H1 (cell line): ENCODE measurements around the gene BPIFB4. TPM values are rescaled to one million over a fixed set of nuclear protein-coding genes. Genes with fewer than 3 reads are reported as not detected.

Experiments
- CTCF ChIA-PET: fragments of 300-600 bp; sonication (Branson Sonifier 250); formaldehyde crosslinking; loops from one replicate; lab custom pipeline; 2021; ENCODE audit not compliant: partially characterized antibody; lab: Charles Lee
- POLR2A ChIA-PET: fragments of 300-600 bp; sonication (Branson Sonifier 250); formaldehyde crosslinking; loops from one replicate; lab custom pipeline; 2021; ENCODE audit warnings: inconsistent platforms; ENCODE audit not compliant: partially characterized antibody; lab: Charles Lee
- DNase-seq, 2 experiments: peaks; one replicate each; pipeline versions ENCODE4 v3.0.0 to v3.0.0-alpha.2; 2010 to 2022; ENCODE audit warnings: low spot score in 2 of 2, low read depth in 1 of 2, mixed read lengths in 1 of 2
- FAIRE-seq: peaks from 2 replicates; lab custom pipeline; 2011; peaks lifted over from hg19 to GRCh38; lab: Jason Lieb, UNC
- H2AFZ ChIP-seq: 2 replicates; pipeline ENCODE4 v1.8.1; 2012; ENCODE audit warnings: low read length, inconsistent platforms
- H2AK5ac ChIP-seq: 2 replicates; pipeline ENCODE4 v1.6.1; 2013; ENCODE audit warnings: low read depth, low read length
- H2BK120ac ChIP-seq: replicated peaks from 2 replicates; pipeline ENCODE3; 2013; ENCODE audit warnings: low read depth, low read length, inconsistent platforms
- H2BK12ac ChIP-seq: 2 replicates; pipeline ENCODE4 v1.6.1; 2013; ENCODE audit warnings: low read depth, low read length
- H2BK15ac ChIP-seq: 2 replicates; pipeline ENCODE4 v1.6.1; 2013; ENCODE audit warnings: low read length
- H2BK20ac ChIP-seq: 2 replicates; pipeline ENCODE4 v1.6.1; 2013; ENCODE audit warnings: low read length
- H2BK5ac ChIP-seq: 2 replicates; pipeline ENCODE4 v1.6.1; 2013; ENCODE audit warnings: low read depth, low read length
- H3K14ac ChIP-seq: 2 replicates; pipeline ENCODE4 v1.6.1; 2013; ENCODE audit warnings: inconsistent platforms; ENCODE audit not compliant: insufficient read length
- H3K18ac ChIP-seq: 2 replicates; pipeline ENCODE4 v1.6.1; 2013; ENCODE audit warnings: low read length; ENCODE audit errors: extremely low read depth
- H3K23ac ChIP-seq: 2 replicates; pipeline ENCODE4 v1.6.1; 2013; ENCODE audit warnings: inconsistent platforms; ENCODE audit not compliant: insufficient read length
- H3K23me2 ChIP-seq: 2 replicates; pipeline ENCODE4 v1.6.1; 2013; ENCODE audit warnings: low read depth, low read length
- H3K27ac ChIP-seq: 2 replicates; pipeline ENCODE4 v1.6.1; 2011; ENCODE audit warnings: low read depth, low read length, inconsistent platforms
- H3K27me3 ChIP-seq, 4 experiments: replicated peaks in 1 of 4; 1 replicate in 1 of 4; 2 replicates in 3 of 4; pipeline versions ENCODE4 v1.6.1 to v1.8.1; 2011 to 2013; ENCODE audit warnings: low read length in 3 of 4, mild to moderate bottlenecking in 3 of 4, inconsistent platforms in 2 of 4, mixed read lengths in 2 of 4, moderate library complexity in 1 of 4; ENCODE audit not compliant: control insufficient read depth in 3 of 4, insufficient read depth in 3 of 4; ENCODE audit errors: extremely low read depth in 1 of 4
- H3K36me3 ChIP-seq, 4 experiments: 2 replicates each; pipeline versions ENCODE4 v1.6.1 to v1.8.1; 2011 to 2013; ENCODE audit warnings: mild to moderate bottlenecking in 4 of 4, low read length in 3 of 4, moderate library complexity in 2 of 4, control low read depth in 1 of 4, inconsistent platforms in 1 of 4; ENCODE audit not compliant: insufficient read depth in 4 of 4, control insufficient read depth in 2 of 4
- H3K4ac ChIP-seq: replicated peaks from 2 replicates; pipeline ENCODE3; 2013; ENCODE audit warnings: low read length, low read depth, mixed read lengths, inconsistent platforms; ENCODE audit not compliant: insufficient read length
- H3K4me1 ChIP-seq, 4 experiments: replicated peaks in 1 of 4; 1 replicate in 1 of 4; 2 replicates in 3 of 4; pipeline versions ENCODE4 v1.6.1 to v1.8.1; 2011 to 2013; ENCODE audit warnings: low read length in 3 of 4, inconsistent platforms in 2 of 4, mixed read lengths in 1 of 4; ENCODE audit not compliant: insufficient read depth in 4 of 4, control insufficient read depth in 3 of 4
- H3K4me2 ChIP-seq, 2 experiments: 2 replicates each; pipeline versions ENCODE4 v1.6.1 to v1.8.1; 2011 to 2013; ENCODE audit warnings: low read depth in 2 of 2, low read length in 2 of 2, control low read depth in 1 of 2, inconsistent platforms in 1 of 2, mild to moderate bottlenecking in 1 of 2; ENCODE audit not compliant: insufficient read depth in 1 of 2
- H3K4me3 ChIP-seq, 4 experiments: fragments of 200-600, 300-600 bp in 1 of 4; sonication (generic), shearing (Covaris generic), sonication (Bioruptor Twin) in 1 of 4; 2 replicates each; pipeline versions ENCODE4 v1.5.1 to v1.8.1; 2011 to 2016; ENCODE audit warnings: low read length in 4 of 4, low read depth in 3 of 4, control low read depth in 2 of 4, inconsistent platforms in 2 of 4, mild to moderate bottlenecking in 2 of 4, mixed read lengths in 1 of 4, moderate library complexity in 1 of 4; ENCODE audit not compliant: insufficient read depth in 2 of 4; ENCODE audit errors: extremely low read depth in 1 of 4
- H3K56ac ChIP-seq: replicated peaks from 2 replicates; pipeline ENCODE3; 2013; ENCODE audit warnings: low read depth, mild to moderate bottlenecking, mixed read lengths, low read length, inconsistent platforms; ENCODE audit not compliant: insufficient read length
- H3K79me1 ChIP-seq: 2 replicates; pipeline ENCODE4 v1.6.1; 2013; ENCODE audit warnings: low read depth, low read length, control low read depth
- H3K79me2 ChIP-seq, 2 experiments: 2 replicates each; pipeline versions ENCODE4 v1.6.1 to v1.8.1; 2012 to 2013; ENCODE audit warnings: low read length in 2 of 2, mild to moderate bottlenecking in 2 of 2, inconsistent platforms in 1 of 2; ENCODE audit not compliant: insufficient read depth in 2 of 2, control insufficient read depth in 1 of 2
- H3K9ac ChIP-seq, 4 experiments: replicated peaks in 1 of 4; 1 replicate in 1 of 4; 2 replicates in 3 of 4; pipeline versions ENCODE4 v1.6.1 to v1.8.1; 2011 to 2013; ENCODE audit warnings: low read depth in 3 of 4, low read length in 3 of 4, control low read depth in 2 of 4, mild to moderate bottlenecking in 2 of 4, moderate library complexity in 2 of 4, inconsistent platforms in 1 of 4; ENCODE audit errors: extremely low read depth in 1 of 4
- H3K9me3 ChIP-seq, 2 experiments: 2 replicates each; pipeline versions ENCODE4 v1.6.1 to v1.8.1; 2012 to 2013; ENCODE audit warnings: mild to moderate bottlenecking in 2 of 2, moderate library complexity in 2 of 2, control low read depth in 1 of 2, inconsistent platforms in 1 of 2, low read depth in 1 of 2, low read length in 1 of 2, mixed read lengths in 1 of 2; ENCODE audit not compliant: insufficient read depth in 2 of 2
- H4K20me1 ChIP-seq, 2 experiments: replicated peaks in 1 of 2; 2 replicates each; pipeline versions ENCODE3 to v1.8.1; 2011 to 2013; ENCODE audit warnings: inconsistent platforms in 2 of 2, low read length in 2 of 2, mild to moderate bottlenecking in 1 of 2; ENCODE audit not compliant: insufficient read depth in 2 of 2, control insufficient read depth in 1 of 2
- H4K5ac ChIP-seq: 2 replicates; pipeline ENCODE4 v1.6.1; 2013; ENCODE audit warnings: low read length, low read depth, mixed read lengths, inconsistent platforms; ENCODE audit not compliant: insufficient read length
- H4K8ac ChIP-seq: 2 replicates; pipeline ENCODE4 v1.8.0; 2013; ENCODE audit warnings: mild to moderate bottlenecking, moderate library complexity, low read length, inconsistent platforms; ENCODE audit not compliant: insufficient read depth; ENCODE audit errors: extremely low read depth
- H4K91ac ChIP-seq: replicated peaks from 2 replicates; pipeline ENCODE3; 2013; ENCODE audit warnings: low read length, mixed read lengths, inconsistent platforms; ENCODE audit not compliant: insufficient read length
- RNF2 ChIP-seq: fragments of 200-900, 300-1000 bp; sonication (generic); IDR thresholded peaks from 2 replicates; pipeline ENCODE4 v1.7.1; 2016; ENCODE audit warnings: borderline replicate concordance, low read depth, mild to moderate bottlenecking, antibody characterized with exemption, low read length; ENCODE audit not compliant: poor library complexity, severe bottlenecking; ENCODE audit errors: missing control alignments
- WGBS, 2 experiments: shearing (Covaris generic) in 1 of 2; methylation state at CpG; one replicate each; pipeline versions ENCODE4 v1.1.6 to v1.1.7; 2013 to 2015; ENCODE audit warnings: low lambda C conversion rate in 2 of 2, mixed read lengths in 2 of 2, inconsistent platforms in 1 of 2, low coverage in 1 of 2, missing lambda C conversion rate in 1 of 2; ENCODE audit not compliant: insufficient replicate concordance in 2 of 2, insufficient coverage in 1 of 2, insufficient read length in 1 of 2; ENCODE audit errors: extremely low coverage in 1 of 2, missing lambda C conversion rate in 1 of 2; 5-methylcytosine and 5-hydroxymethylcytosine counted together
- polyA plus RNA-seq, 7 experiments: library from polyadenylated mRNA; depleted of rRNA in 3 of 7; stranded (reverse) in 5 of 7; unstranded in 2 of 7; fragments of >200 nt in 5 of 7; fragments of 200-250 nt in 2 of 7; gene quantifications; 1 replicate in 5 of 7; 2 replicates in 1 of 7; 4 replicates in 1 of 7; pipeline versions ENCODE4 v1.2.1 to v1.2.3, GENCODE V29; 2011 to 2013; ENCODE audit warnings: missing spikeins in 2 of 7, mixed read lengths in 2 of 7
- total RNA-seq: library from RNA; stranded (reverse); fragmentation: NEBNext Ultra II Directional; extraction: Animal tissue kit (Norgen Biotek cat#: 25700); gene quantifications from 2 replicates; pipeline ENCODE4 v1.2.1, GENCODE V29; 2021

The BPIFB4 gene
- total and polyA plus RNA-seq, 2 of the 8 experiments (the other 6 are each of a cell fraction or from before 2014, with no cell fraction given): not detected

DNA sequence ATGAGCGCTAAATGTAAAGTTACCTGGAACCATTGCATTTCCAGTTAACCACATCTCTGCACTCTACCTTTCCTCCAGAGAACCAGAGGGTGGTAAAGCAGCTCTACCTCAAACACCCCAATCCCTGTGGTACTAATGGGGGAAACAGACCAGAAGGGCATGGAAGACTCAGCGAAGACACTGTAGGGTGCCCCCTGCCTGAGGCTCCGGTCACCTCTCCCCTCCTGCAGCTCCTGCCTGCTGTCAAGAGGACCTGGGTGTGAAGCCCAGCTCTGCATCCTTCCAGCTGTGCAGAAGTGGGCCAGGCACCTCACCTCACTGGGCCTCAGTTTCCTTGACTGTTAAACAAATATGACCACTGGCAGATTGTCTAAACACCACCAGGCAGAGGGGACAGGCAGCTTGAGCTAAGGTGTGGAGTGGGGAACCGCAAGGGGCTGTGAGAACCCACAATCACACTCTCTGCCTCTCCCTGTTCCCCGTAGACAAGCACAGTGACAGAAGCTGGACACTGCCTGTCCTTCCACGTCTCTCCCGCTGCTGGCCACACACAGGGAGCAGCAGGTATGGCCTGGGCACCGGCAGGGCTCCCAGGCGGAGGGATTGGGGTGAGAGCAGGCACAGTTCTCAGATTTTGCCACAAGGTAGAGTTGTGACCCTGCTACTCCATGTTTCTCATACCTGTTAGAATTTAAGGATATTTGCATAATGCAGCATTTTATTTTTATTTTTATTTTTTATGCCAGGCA lies 79.4 kb downstream of the BPIFB4 start:
- ChIA-PET CTCF (interaction anchor here (0.6 to 1.6 kb wide), 5 partner anchors 10 to 584 kb away, joined by 3 to 9 read pairs (median 4); partner anchors contain the start of gene BPIFA2), POLR2A (no interaction called here)
- H2AFZ ChIP-seq: no peak overlapping the region
- H2AK5ac ChIP-seq: no peak overlapping the region
- H3K4me3 ChIP-seq: no peak overlapping the region
- no peaks in the 10 kb centered on the region; the same call in 1 of the 2 replicates for H3K23me2 ChIP-seq
- H3K79me2 ChIP-seq: no peaks in the 10 kb centered on the region
- H3K56ac ChIP-seq: no peak overlapping the region
- no peak overlapping the region for H4K5ac ChIP-seq
- no peak overlapping the region for H3K18ac ChIP-seq
- H3K27me3 ChIP-seq: peaks cover 0 to 2% (median 0%) of the 10 kb centered on the region in 4 experiments; a peak in 1 of 7 replicates
- H2BK20ac ChIP-seq: no peak overlapping the region
- H2BK15ac ChIP-seq: no peak overlapping the region
- H2BK5ac ChIP-seq: no peak overlapping the region
- DNase-seq (no peak), FAIRE-seq (no peak)
- H3K9ac ChIP-seq: no peak overlapping the region
- no peak overlapping the region for H3K14ac ChIP-seq
- H3K23ac ChIP-seq: no peak overlapping the region
- 77% methylated on average over 9 of the region's 9 CpGs; no CpG with 5 or more reads in 1 of the 2 experiments for WGBS, 2 experiments
- no peak overlapping the region for H2BK120ac ChIP-seq
- no peak overlapping the region for H3K27ac ChIP-seq
- no peak overlapping the region for H3K4ac ChIP-seq
- no peaks in the 10 kb centered on the region for H3K9me3 ChIP-seq
- H2BK12ac ChIP-seq: no peak overlapping the region
- H4K8ac ChIP-seq: no peak overlapping the region
- H3K4me2 ChIP-seq: no peak overlapping the region
- H3K79me1 ChIP-seq: no peaks in the 10 kb centered on the region
- H4K20me1 ChIP-seq: no peaks in the 10 kb centered on the region
- H4K91ac ChIP-seq: no peak overlapping the region
- TF ChIP-seq RNF2: no peak
- no peaks in the 10 kb centered on the region for H3K36me3 ChIP-seq
- no peaks in the 10 kb centered on the region for H3K4me1 ChIP-seq
